GM12865 (cell line): ENCODE data around the gene ZNF496.

Experiments
- DNase-seq: peaks from one replicate; pipeline ENCODE4 v3.0.0; 2010; ENCODE audit warnings: low read depth
- H3K4me3 ChIP-seq: 2 replicates; pipeline ENCODE4 v1.5.1; 2011; ENCODE audit warnings: mild to moderate bottlenecking, low read depth, low read length, control low read depth
- CTCF ChIP-seq: IDR thresholded peaks from 2 replicates; pipeline ENCODE4 v1.5.1; 2011; ENCODE audit warnings: low read length, control low read depth, low read depth, inconsistent platforms; ENCODE audit not compliant: insufficient read depth; ENCODE audit errors: missing control alignments

ZNF496 gene

GRCh38 chr1:247316590-247317197 is 15.0 kb downstream of the ZNF496 start:
- no peak for TF ChIP-seq CTCF
- DNase-seq, result no peak
- H3K4me3 ChIP-seq, result no peak overlapping the region

GRCh38 chr1:247304031-247304430 is 27.6 kb downstream of the ZNF496 start:
- TF ChIP-seq CTCF, result no peak
- no peak for DNase-seq
- no peak overlapping the region for H3K4me3 ChIP-seq

GRCh38 chr1:247303216-247303615 is 28.5 kb downstream of the ZNF496 start:
- no peak for DNase-seq
- no peak overlapping the region for H3K4me3 ChIP-seq
- TF ChIP-seq CTCF, result no peak

- H3K4me3 ChIP-seq, result no peak overlapping the region
- TF ChIP-seq CTCF, result no peak
- DNase-seq, result no peak
These were observed 30.5 kb downstream of the ZNF496 start for GRCh38 chr1:247301176-247301540.

GRCh38 chr1:247300491-247301175 is 31.0 kb downstream of the ZNF496 start:
- H3K4me3 ChIP-seq, result no peak overlapping the region
- TF ChIP-seq CTCF, result no peak
- DNase-seq, result no peak

GRCh38 chr1:247299723-247300381 is 31.8 kb downstream of the ZNF496 start:
- no peak for DNase-seq
- H3K4me3 ChIP-seq, result no peak overlapping the region
- TF ChIP-seq CTCF, result no peak
